HepG2 (cell line): ENCODE results near the gene FABP1. TPM values are rescaled to one million over a fixed set of nuclear protein-coding genes. Genes with fewer than 3 reads are reported as not detected.

Source experiments
- FOXJ3 ChIP-seq: sonication (generic); formaldehyde crosslinking; IDR thresholded peaks from 2 replicates; pipeline ENCODE4 v1.4.0; 2020; ENCODE audit warnings: missing genetic modification reagents, mild to moderate bottlenecking, borderline replicate concordance
- ISL2 ChIP-seq: sonication (generic); formaldehyde crosslinking; IDR thresholded peaks from 2 replicates; pipeline ENCODE4 v1.5.0; 2020; ENCODE audit warnings: missing genetic modification reagents
- JARID2 ChIP-seq: sonication (generic); formaldehyde crosslinking; IDR thresholded peaks from 2 replicates; pipeline ENCODE4 v1.8.1; 2023; ENCODE audit warnings: missing genetic modification reagents, inconsistent platforms; ENCODE audit not compliant: insufficient replicate concordance
- KLF12 ChIP-seq: sonication (generic); formaldehyde crosslinking; IDR thresholded peaks from 2 replicates; pipeline ENCODE4 v1.4.0; 2020; ENCODE audit warnings: missing genetic modification reagents, borderline replicate concordance
- MAF1 ChIP-seq: sonication (generic); formaldehyde crosslinking; IDR thresholded peaks from 2 replicates; pipeline ENCODE4 v1.5.0; 2020; ENCODE audit warnings: missing genetic modification reagents, borderline replicate concordance
- MED1 ChIP-seq: sonication (generic); formaldehyde crosslinking; IDR thresholded peaks from 2 replicates; pipeline ENCODE4 v1.4.0; 2020; ENCODE audit warnings: missing genetic modification reagents
- NR2F1 ChIP-seq, 2 experiments: fragments of 450-650 bp in 1 of 2; formaldehyde crosslinking in 1 of 2; IDR thresholded peaks; 2 replicates each; pipeline versions ENCODE4 v1.5.0 to v1.6.1; 2016 to 2020; ENCODE audit warnings: mild to moderate bottlenecking in 1 of 2, missing compliant biosample characterization in 1 of 2, missing genetic modification reagents in 1 of 2, moderate library complexity in 1 of 2
- RCOR2 ChIP-seq: IDR thresholded peaks from 2 replicates; pipeline ENCODE4 v1.6.1; 2016; ENCODE audit warnings: missing biosample characterization, missing genetic modification reagents
- RFX5 ChIP-seq: IDR thresholded peaks from 2 replicates; pipeline ENCODE4 v1.6.1; 2011; ENCODE audit warnings: low read depth, low read length, improper control_type of control experiment
- TBL1XR1 ChIP-seq: fragments of 150-350 bp; IDR thresholded peaks from 2 replicates; pipeline ENCODE4 v1.6.1; 2014; ENCODE audit warnings: borderline replicate concordance, low read length; ENCODE audit not compliant: partially characterized antibody
- TEAD3 ChIP-seq: optimal IDR thresholded peaks from 2 replicates; pipeline ENCODE3; 2016; ENCODE audit warnings: borderline replicate concordance
- YEATS2 ChIP-seq: sonication (generic); formaldehyde crosslinking; IDR thresholded peaks from 2 replicates; pipeline ENCODE4 v1.4.0; 2020; ENCODE audit warnings: missing genetic modification reagents, borderline replicate concordance
- ZFP36L2 ChIP-seq: sonication (generic); formaldehyde crosslinking; IDR thresholded peaks from 2 replicates; pipeline ENCODE4 v1.4.0; 2020; ENCODE audit warnings: missing genetic modification reagents
- ZNF263 ChIP-seq: sonication (generic); formaldehyde crosslinking; IDR thresholded peaks from 2 replicates; pipeline ENCODE4 v1.4.0; 2020; ENCODE audit warnings: missing genetic modification reagents
- polyA plus RNA-seq, 8 experiments: library from polyadenylated mRNA; depleted of rRNA in 3 of 8; stranded (reverse) in 7 of 8; unstranded in 1 of 8; fragments of >200 nt; fragmentation: Illumina TruSeq in 4 of 8; extraction: Trizol in 4 of 8; gene quantifications; 2 replicates each; pipeline versions ENCODE4 v1.2.1 to v1.2.3, GENCODE V29; 2011 to 2016; ENCODE audit warnings: low read depth in 4 of 8, missing spikeins in 1 of 8, mixed read lengths in 1 of 8; ENCODE audit not compliant: insufficient read depth in 1 of 8
- total RNA-seq, 5 experiments: library from RNA; depleted of rRNA; stranded (reverse); fragments of >200 nt; fragmentation: Illumina TruSeq; extraction: Trizol; gene quantifications; 2 replicates each; pipeline ENCODE4 v1.2.3, GENCODE V29; 2016; ENCODE audit warnings: low read depth in 1 of 5
- TF ChIP-seq, protein P1 (sequence below): sonication (generic); formaldehyde crosslinking; IDR thresholded peaks from 2 replicates; pipeline ENCODE4 v1.8.1; 2022; ENCODE audit warnings: low read depth, mild to moderate bottlenecking, missing genetic modification reagents
- TF ChIP-seq, protein P2 (sequence below): sonication (generic); formaldehyde crosslinking; IDR thresholded peaks from 2 replicates; pipeline ENCODE4 v1.8.0; 2022; ENCODE audit warnings: mild to moderate bottlenecking, missing genetic modification reagents; ENCODE audit not compliant: insufficient replicate concordance
- TF ChIP-seq, protein P3 (sequence below): sonication (generic); formaldehyde crosslinking; IDR thresholded peaks from 2 replicates; pipeline ENCODE4 v1.4.0; 2020; ENCODE audit warnings: mild to moderate bottlenecking, low read depth, missing genetic modification reagents
- TF ChIP-seq, protein P4 (sequence below): sonication (generic); formaldehyde crosslinking; IDR thresholded peaks from 2 replicates; pipeline ENCODE4 v1.4.0; 2020; ENCODE audit warnings: mild to moderate bottlenecking, missing genetic modification reagents, borderline replicate concordance
- TF ChIP-seq, protein P5 (sequence below): sonication (generic); formaldehyde crosslinking; IDR thresholded peaks from 2 replicates; pipeline ENCODE4 v1.4.0; 2020; ENCODE audit warnings: missing genetic modification reagents, mild to moderate bottlenecking, borderline replicate concordance

The FABP1 gene
- total and polyA plus RNA-seq, 2 of the 13 experiments (the other 11 are each of a cell fraction or from before 2014, with no cell fraction given) = 644 to 1,608 TPM

DNA sequence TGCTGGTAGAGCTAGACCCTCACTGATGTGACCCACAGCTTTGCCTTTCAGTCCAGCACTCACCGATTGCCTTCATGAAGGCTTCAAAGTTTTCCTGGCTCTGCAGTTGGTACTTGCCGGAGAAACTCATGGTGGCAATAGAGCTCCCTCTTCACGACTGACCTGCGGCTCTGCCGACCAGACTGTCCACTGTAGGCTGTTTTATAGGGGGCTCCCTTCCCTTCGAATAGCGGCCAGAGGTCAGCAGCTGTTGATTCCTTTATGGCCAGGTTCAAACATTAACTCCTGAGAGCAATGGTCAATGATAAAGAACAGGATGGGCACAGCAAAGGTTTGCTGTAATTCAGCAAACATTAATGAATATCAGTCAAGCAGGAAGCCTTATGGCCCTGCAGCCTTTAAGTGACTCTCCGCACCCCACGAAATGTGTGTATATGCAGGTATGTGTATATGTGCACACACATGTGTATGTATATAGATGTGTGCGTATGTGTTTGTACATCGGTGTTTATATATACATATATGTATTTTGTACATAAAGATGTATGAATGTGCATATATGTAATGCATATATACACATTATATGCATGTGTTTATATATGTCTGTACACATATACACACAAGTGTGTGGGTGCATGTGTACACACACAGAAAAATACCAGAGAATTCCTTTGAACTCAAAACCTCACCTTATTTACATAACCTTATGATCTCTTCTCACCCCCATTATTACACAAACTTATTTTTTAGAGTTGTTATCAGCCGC, at the start of gene FABP1 (continued):
- TF ChIP-seq, protein P1, sequence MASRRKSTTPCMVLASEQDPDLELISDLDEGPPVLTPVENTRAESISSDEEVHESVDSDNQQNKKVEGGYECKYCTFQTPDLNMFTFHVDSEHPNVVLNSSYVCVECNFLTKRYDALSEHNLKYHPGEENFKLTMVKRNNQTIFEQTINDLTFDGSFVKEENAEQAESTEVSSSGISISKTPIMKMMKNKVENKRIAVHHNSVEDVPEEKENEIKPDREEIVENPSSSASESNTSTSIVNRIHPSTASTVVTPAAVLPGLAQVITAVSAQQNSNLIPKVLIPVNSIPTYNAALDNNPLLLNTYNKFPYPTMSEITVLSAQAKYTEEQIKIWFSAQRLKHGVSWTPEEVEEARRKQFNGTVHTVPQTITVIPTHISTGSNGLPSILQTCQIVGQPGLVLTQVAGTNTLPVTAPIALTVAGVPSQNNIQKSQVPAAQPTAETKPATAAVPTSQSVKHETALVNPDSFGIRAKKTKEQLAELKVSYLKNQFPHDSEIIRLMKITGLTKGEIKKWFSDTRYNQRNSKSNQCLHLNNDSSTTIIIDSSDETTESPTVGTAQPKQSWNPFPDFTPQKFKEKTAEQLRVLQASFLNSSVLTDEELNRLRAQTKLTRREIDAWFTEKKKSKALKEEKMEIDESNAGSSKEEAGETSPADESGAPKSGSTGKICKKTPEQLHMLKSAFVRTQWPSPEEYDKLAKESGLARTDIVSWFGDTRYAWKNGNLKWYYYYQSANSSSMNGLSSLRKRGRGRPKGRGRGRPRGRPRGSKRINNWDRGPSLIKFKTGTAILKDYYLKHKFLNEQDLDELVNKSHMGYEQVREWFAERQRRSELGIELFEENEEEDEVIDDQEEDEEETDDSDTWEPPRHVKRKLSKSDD = no peak; the same call in 1 of the 2 replicates
- peak; percentile 85 for TF ChIP-seq RCOR2 (CRISPR knock-in tag)
- TF ChIP-seq, protein P2, sequence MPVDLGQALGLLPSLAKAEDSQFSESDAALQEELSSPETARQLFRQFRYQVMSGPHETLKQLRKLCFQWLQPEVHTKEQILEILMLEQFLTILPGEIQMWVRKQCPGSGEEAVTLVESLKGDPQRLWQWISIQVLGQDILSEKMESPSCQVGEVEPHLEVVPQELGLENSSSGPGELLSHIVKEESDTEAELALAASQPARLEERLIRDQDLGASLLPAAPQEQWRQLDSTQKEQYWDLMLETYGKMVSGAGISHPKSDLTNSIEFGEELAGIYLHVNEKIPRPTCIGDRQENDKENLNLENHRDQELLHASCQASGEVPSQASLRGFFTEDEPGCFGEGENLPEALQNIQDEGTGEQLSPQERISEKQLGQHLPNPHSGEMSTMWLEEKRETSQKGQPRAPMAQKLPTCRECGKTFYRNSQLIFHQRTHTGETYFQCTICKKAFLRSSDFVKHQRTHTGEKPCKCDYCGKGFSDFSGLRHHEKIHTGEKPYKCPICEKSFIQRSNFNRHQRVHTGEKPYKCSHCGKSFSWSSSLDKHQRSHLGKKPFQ = peak; percentile 62
- peak; percentile 96 for TF ChIP-seq MED1 (CRISPR knock-in tag)
- peak; percentile 13; the same call in 1 of the 2 replicates for TF ChIP-seq YEATS2 (CRISPR knock-in tag)
- TF ChIP-seq ISL2 (CRISPR knock-in tag) = peak; percentile 76
- no peak for TF ChIP-seq MAF1 (CRISPR knock-in tag)
- peak; percentile 90; the same call in 1 of the 2 replicates for TF ChIP-seq FOXJ3 (CRISPR knock-in tag)
- TF ChIP-seq, protein P3, sequence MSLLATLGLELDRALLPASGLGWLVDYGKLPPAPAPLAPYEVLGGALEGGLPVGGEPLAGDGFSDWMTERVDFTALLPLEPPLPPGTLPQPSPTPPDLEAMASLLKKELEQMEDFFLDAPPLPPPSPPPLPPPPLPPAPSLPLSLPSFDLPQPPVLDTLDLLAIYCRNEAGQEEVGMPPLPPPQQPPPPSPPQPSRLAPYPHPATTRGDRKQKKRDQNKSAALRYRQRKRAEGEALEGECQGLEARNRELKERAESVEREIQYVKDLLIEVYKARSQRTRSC = no peak
- TF ChIP-seq, protein P4, sequence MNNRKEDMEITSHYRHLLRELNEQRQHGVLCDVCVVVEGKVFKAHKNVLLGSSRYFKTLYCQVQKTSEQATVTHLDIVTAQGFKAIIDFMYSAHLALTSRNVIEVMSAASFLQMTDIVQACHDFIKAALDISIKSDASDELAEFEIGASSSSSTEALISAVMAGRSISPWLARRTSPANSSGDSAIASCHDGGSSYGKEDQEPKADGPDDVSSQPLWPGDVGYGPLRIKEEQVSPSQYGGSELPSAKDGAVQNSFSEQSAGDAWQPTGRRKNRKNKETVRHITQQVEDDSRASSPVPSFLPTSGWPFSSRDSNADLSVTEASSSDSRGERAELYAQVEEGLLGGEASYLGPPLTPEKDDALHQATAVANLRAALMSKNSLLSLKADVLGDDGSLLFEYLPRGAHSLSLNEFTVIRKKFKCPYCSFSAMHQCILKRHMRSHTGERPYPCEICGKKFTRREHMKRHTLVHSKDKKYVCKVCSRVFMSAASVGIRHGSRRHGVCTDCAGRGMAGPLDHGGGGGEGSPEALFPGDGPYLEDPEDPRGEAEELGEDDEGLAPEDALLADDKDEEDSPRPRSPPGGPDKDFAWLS (CRISPR knock-in tag) = no peak
- peak; percentile 75 for TF ChIP-seq JARID2
- peak; percentile 73 for TF ChIP-seq KLF12 (CRISPR knock-in tag)
- peak; percentile 78 for TF ChIP-seq TEAD3
- no peak for TF ChIP-seq RFX5
- peak; percentile 94 to 98 for TF ChIP-seq NR2F1 (CRISPR knock-in tag; IDR thresholded peaks at IDR 0.05)
- TF ChIP-seq, protein P5, sequence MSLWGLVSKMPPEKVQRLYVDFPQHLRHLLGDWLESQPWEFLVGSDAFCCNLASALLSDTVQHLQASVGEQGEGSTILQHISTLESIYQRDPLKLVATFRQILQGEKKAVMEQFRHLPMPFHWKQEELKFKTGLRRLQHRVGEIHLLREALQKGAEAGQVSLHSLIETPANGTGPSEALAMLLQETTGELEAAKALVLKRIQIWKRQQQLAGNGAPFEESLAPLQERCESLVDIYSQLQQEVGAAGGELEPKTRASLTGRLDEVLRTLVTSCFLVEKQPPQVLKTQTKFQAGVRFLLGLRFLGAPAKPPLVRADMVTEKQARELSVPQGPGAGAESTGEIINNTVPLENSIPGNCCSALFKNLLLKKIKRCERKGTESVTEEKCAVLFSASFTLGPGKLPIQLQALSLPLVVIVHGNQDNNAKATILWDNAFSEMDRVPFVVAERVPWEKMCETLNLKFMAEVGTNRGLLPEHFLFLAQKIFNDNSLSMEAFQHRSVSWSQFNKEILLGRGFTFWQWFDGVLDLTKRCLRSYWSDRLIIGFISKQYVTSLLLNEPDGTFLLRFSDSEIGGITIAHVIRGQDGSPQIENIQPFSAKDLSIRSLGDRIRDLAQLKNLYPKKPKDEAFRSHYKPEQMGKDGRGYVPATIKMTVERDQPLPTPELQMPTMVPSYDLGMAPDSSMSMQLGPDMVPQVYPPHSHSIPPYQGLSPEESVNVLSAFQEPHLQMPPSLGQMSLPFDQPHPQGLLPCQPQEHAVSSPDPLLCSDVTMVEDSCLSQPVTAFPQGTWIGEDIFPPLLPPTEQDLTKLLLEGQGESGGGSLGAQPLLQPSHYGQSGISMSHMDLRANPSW (CRISPR knock-in tag) = peak; percentile 73
- peak; percentile 69 for TF ChIP-seq TBL1XR1
- TF ChIP-seq ZFP36L2 = peak; percentile 91; the same call in 1 of the 2 replicates
- peak; percentile 59 for TF ChIP-seq ZNF263 (CRISPR knock-in tag)
